DMS 273 treated with DMSO at 0.1 percent for 48 hours (cell line): Measurements from ENCODE around the gene MMP17.
"Not testable (repeated sequence)": the region's sequence is repeated elsewhere in the genome, so short reads cannot be mapped to it uniquely, and the experiment has no call there.

Experiments used
- DNase-seq: peaks from one replicate; lab custom pipeline; 2025; lab: John Stamatoyannopoulos, UW

Gene MMP17

GRCh38 chr12:131865180-131865875 lies 37.1 kb downstream of the MMP17 start:
- DNase-seq, result no peak

- DNase-seq, result no peak
These were observed 39.3 kb downstream of the MMP17 start for GRCh38 chr12:131867471-131867870.

- DNase-seq, result no peak
These were observed 39.9 kb downstream of the MMP17 start for GRCh38 chr12:131867891-131868675.

- no peak for DNase-seq
These were observed 41.8 kb downstream of the MMP17 start for GRCh38 chr12:131869871-131870418.

- DNase-seq, result no peak
These were observed 43.5 kb downstream of the MMP17 start for GRCh38 chr12:131871677-131872076.

GRCh38 chr12:131872154-131873051 lies 44.2 kb downstream of the MMP17 start:
- no peak for DNase-seq

GRCh38 chr12:131873293-131873692 lies 45.1 kb downstream of the MMP17 start:
- no peak for DNase-seq

- DNase-seq, result not testable (repeated sequence)
These were observed 46.8 kb downstream of the MMP17 start for GRCh38 chr12:131874972-131875371.

- not testable (repeated sequence) for DNase-seq
These were observed 49.0 kb downstream of the MMP17 start for GRCh38 chr12:131877216-131877615.

- DNase-seq, result not testable (repeated sequence)
These were observed 50.2 kb downstream of the MMP17 start for GRCh38 chr12:131878436-131878835.

- DNase-seq, result no peak
These were observed 54.8 kb downstream of the MMP17 start for GRCh38 chr12:131882804-131883520.

GRCh38 chr12:131883521-131883900 lies 55.3 kb downstream of the MMP17 start:
- no peak for DNase-seq

GRCh38 chr12:131885076-131885475 lies 56.9 kb downstream of the MMP17 start:
- not testable (repeated sequence) for DNase-seq

GRCh38 chr12:131885543-131886057 lies 57.4 kb downstream of the MMP17 start:
- no peak for DNase-seq

- not testable (repeated sequence) for DNase-seq
These were observed 63.5 kb downstream of the MMP17 start for GRCh38 chr12:131891722-131892121.

- no peak for DNase-seq
These were observed 64.8 kb downstream of the MMP17 start for GRCh38 chr12:131892711-131893604.

- no peak for DNase-seq
These were observed 65.6 kb downstream of the MMP17 start for GRCh38 chr12:131893605-131894312.

GRCh38 chr12:131894313-131894860 lies 66.2 kb downstream of the MMP17 start, which contains the start of gene ULK1:
ULK1 (plus strand) TSS chr12:131894622; CDS start chr12:131895002, 380 bp downstream.
- DNase-seq, result peak; percentile 54
